CD4-positive, alpha-beta T cell treated with Interleukin-6 at 100 ng/mL for 8 hours (primary cell): Measurements from ENCODE around the gene EIF3I.
"Not testable (repeated sequence)": the region's sequence is repeated elsewhere in the genome, so short reads cannot be mapped to it uniquely, and the experiment has no call there.

Experiments used
- DNase-seq: peaks from one replicate; pipeline ENCODE4 v3.0.0-alpha.2; 2020; ENCODE audit warnings: mixed read lengths, low spot score

EIF3I gene

GRCh38 chr1:32232558-32233304 is 10.5 kb downstream of the EIF3I start:
- DNase-seq = no peak

GRCh38 chr1:32234792-32235191 is 12.6 kb downstream of the EIF3I start:
- DNase-seq = no peak

GRCh38 chr1:32239337-32239736 is 17.1 kb downstream of the EIF3I start:
- DNase-seq = no peak

GRCh38 chr1:32239790-32240139 is 17.6 kb downstream of the EIF3I start:
- DNase-seq = no peak

- peak; percentile 68 for DNase-seq
Observed at GRCh38 chr1:32240140-32240951, 18.1 kb downstream of the EIF3I start.

- DNase-seq = peak; percentile 30
Observed at GRCh38 chr1:32241001-32241763, 19.0 kb downstream of the EIF3I start.

- DNase-seq = no peak
Observed at GRCh38 chr1:32242341-32242851, 20.2 kb downstream of the EIF3I start.

GRCh38 chr1:32246888-32247273 is 24.7 kb downstream of the EIF3I start, which contains the start of gene FAM167B:
TSS of gene FAM167B (plus strand) at chr1:32247222. CDS start at chr1:32247422, 200 bp downstream.
- no peak for DNase-seq

GRCh38 chr1:32247452-32247851 is 25.2 kb downstream of the EIF3I start:
- DNase-seq = no peak

- DNase-seq = peak; percentile 70
Observed at GRCh38 chr1:32247983-32248889, 26.0 kb downstream of the EIF3I start.

GRCh38 chr1:32249831-32250525 is 27.8 kb downstream of the EIF3I start:
- peak; percentile 92 for DNase-seq

- peak; percentile 73 for DNase-seq
Observed at GRCh38 chr1:32250893-32251716, 28.9 kb downstream of the EIF3I start, which contains the start of gene LCK. TSS of gene LCK (plus strand) at chr1:32251265. CDS start at chr1:32274330, 23,065 bp downstream.

GRCh38 chr1:32255072-32256071 is 33.2 kb downstream of the EIF3I start:
- DNase-seq = peak; percentile 38

- peak; percentile 29 for DNase-seq
Observed at GRCh38 chr1:32256473-32257226, 34.4 kb downstream of the EIF3I start.

GRCh38 chr1:32257227-32257508 is 35.0 kb downstream of the EIF3I start:
- DNase-seq = no peak

- not testable (repeated sequence) for DNase-seq
Observed at GRCh38 chr1:32263236-32263593, 41.0 kb downstream of the EIF3I start.

- peak; percentile 28 for DNase-seq
Observed at GRCh38 chr1:32263744-32264143, 41.5 kb downstream of the EIF3I start.

- no peak for DNase-seq
Observed at GRCh38 chr1:32265846-32266245, 43.6 kb downstream of the EIF3I start.
